BJ (cell line): ENCODE data around the gene THOC1. TPM values are rescaled to one million over a fixed set of nuclear protein-coding genes. Genes with fewer than 3 reads are reported as not detected.
"Not testable (repeated sequence)": the region's sequence is repeated elsewhere in the genome, so short reads cannot be mapped to it uniquely, and the experiment has no call there.

Source experiments
- CTCF ChIA-PET: fragments of 350-600 bp; formaldehyde crosslinking; extraction: SDS; loops from one replicate; lab custom pipeline; 2021; ENCODE audit warnings: antibody characterized with exemption, inconsistent platforms; lab: Yijun Ruan, JAX
- POLR2A ChIA-PET: fragments of 300-600 bp; sonication (Branson Sonifier 250); formaldehyde crosslinking; extraction: SDS; loops from one replicate; lab custom pipeline; 2021; ENCODE audit warnings: antibody characterized with exemption; lab: Charles Lee
- DNase-seq: peaks from one replicate; pipeline ENCODE4 v3.0.0-alpha.2; 2011; ENCODE audit warnings: low read depth
- H3K27me3 ChIP-seq: 2 replicates; pipeline ENCODE4 v1.6.0; 2011; ENCODE audit warnings: low read length; ENCODE audit not compliant: control insufficient read depth, insufficient read depth
- H3K36me3 ChIP-seq: 2 replicates; pipeline ENCODE4 v1.5.1; 2011; ENCODE audit warnings: low read length; ENCODE audit not compliant: control insufficient read depth, insufficient read depth
- H3K4me3 ChIP-seq: 2 replicates; pipeline ENCODE4 v1.5.1; 2011; ENCODE audit warnings: low read depth, mild to moderate bottlenecking, control low read depth, low read length
- polyA plus RNA-seq: library from polyadenylated mRNA; depleted of rRNA; stranded (reverse); fragments of >200 nt; gene quantifications from 2 replicates; pipeline ENCODE4 v1.2.3, GENCODE V29; 2011
- TF ChIP-seq, protein P1 (sequence below): IDR thresholded peaks from 2 replicates; pipeline ENCODE4 v1.5.1; 2011; ENCODE audit warnings: low read depth, mild to moderate bottlenecking, control low read depth, inconsistent platforms, low read length, moderate library complexity; ENCODE audit not compliant: insufficient read depth

The THOC1 gene
- polyA plus RNA-seq, 1 experiment = 8.7 TPM

DNA sequence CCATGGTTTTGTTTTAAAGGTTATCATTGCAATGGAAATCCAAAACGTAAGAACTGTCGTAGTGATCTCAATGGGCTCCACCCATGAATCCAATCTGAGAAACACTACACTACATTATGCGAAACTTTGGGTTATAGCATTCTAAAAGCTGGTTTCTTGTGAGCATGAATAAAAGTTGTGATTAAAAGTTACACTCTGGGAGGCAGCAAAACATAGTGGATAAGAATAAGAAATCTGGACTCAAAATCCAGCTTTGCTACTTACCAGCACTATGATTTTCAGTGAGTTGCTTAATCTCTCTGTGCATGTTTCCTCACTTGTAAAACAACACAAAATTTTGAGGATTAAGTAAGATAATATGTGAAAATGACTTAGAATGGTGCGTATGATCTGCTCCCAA is 25.7 kb upstream of the THOC1 start:
- ChIA-PET POLR2A (no interaction called here), CTCF (interaction anchor here (0.9 to 2.2 kb wide), 8 partner anchors 9 to 537 kb away, joined by 3 to 9 read pairs (median 6); no protein-coding TSS in a partner anchor)
- Histone ChIP-seq H3K4me3 (no peak overlapping the region), H3K27me3 (peaks cover 2% of the 10 kb centered on the region; the same call in 1 of the 2 replicates), H3K36me3 (no peaks in the 10 kb centered on the region)
- TF ChIP-seq, protein P1, sequence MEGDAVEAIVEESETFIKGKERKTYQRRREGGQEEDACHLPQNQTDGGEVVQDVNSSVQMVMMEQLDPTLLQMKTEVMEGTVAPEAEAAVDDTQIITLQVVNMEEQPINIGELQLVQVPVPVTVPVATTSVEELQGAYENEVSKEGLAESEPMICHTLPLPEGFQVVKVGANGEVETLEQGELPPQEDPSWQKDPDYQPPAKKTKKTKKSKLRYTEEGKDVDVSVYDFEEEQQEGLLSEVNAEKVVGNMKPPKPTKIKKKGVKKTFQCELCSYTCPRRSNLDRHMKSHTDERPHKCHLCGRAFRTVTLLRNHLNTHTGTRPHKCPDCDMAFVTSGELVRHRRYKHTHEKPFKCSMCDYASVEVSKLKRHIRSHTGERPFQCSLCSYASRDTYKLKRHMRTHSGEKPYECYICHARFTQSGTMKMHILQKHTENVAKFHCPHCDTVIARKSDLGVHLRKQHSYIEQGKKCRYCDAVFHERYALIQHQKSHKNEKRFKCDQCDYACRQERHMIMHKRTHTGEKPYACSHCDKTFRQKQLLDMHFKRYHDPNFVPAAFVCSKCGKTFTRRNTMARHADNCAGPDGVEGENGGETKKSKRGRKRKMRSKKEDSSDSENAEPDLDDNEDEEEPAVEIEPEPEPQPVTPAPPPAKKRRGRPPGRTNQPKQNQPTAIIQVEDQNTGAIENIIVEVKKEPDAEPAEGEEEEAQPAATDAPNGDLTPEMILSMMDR = 0 out of 2 replicates have a peak, but pooled peaks have one; percentile 7
- DNase-seq = no peak

DNA sequence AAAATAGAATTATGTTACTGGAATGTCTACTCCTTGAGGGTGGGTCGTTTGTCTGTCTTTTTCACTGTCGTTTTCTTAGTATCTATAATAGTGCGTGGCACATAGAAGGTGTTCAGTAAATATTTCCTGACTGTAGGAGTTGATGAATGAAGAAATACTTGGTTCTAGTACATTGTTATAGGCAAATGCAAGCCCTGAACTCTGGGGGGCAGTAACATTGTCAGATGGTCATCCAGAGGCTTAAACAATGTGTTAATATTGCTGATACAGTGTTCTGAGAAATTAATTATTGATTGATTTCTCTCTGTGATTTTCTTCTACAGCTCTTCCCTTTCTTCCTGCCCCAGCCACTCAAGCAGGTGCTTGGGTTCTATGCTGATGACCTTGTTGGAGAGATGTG is 24.4 kb upstream of the THOC1 start:
- no peak overlapping the region for H3K4me3 ChIP-seq
- ChIA-PET POLR2A (no interaction called here), CTCF (interaction anchor here (0.7 to 2.6 kb wide), 5 partner anchors 320 to 547 kb away, joined by 3 to 12 read pairs (median 7); no protein-coding TSS in a partner anchor)
- no peak for DNase-seq
- no peaks in the 10 kb centered on the region for H3K36me3 ChIP-seq
- no peaks in the 10 kb centered on the region; the same call in 1 of the 2 replicates for H3K27me3 ChIP-seq
- TF ChIP-seq, protein P1 = peak; percentile 39

DNA sequence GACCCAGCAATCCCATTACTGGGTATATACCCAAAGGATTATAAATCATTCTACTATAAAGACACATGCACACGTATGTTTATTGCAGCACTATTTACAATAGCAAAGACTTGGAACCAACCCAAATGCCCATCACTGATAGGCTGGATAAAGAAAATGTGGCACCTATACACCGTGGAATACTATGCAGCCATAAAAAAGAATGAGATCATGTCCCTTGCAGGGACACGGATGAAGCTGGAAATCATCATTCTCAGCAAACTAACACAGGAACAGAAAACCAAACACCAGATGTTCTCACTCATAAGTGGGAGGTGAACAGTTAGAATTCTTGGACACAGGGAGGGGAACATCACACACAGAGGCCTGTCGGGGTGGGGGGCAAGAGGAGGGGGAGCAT is 22.1 kb upstream of the THOC1 start:
- CTCF ChIA-PET = interaction anchor here (0.6 to 2.6 kb wide), 3 partner anchors 326 to 336 kb away, joined by 3 to 12 read pairs (median 8); no protein-coding TSS in a partner anchor
- H3K4me3 ChIP-seq, H3K27me3 ChIP-seq, DNase-seq, POLR2A ChIA-PET, H3K36me3 ChIP-seq: not testable (repeated sequence)

DNA sequence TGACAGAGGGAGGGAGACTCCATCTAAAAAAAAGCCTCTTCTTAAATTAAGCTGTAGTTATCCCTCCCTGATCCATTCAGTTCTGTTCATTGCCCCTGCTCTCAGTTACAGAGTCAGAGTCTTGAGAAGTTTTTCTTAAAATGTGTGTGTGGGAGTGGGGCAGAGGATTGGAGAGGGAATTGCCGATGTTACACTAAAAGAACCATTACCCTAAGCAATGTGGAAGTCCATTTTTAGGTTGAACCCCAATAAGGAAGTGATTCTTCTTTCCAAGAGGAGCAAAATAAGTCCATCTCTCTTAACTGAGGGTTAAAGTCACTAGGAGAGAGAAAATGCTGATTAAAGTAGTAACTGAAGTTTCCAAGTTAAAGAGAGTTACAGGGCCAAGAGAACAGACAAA is 21.2 kb upstream of the THOC1 start:
- Histone ChIP-seq H3K36me3 (no peaks in the 10 kb centered on the region), H3K27me3 (no peaks in the 10 kb centered on the region; the same call in 1 of the 2 replicates), H3K4me3 (no peak overlapping the region)
- DNase-seq = no peak
- TF ChIP-seq, protein P1 = no peak
- ChIA-PET CTCF (interaction anchor here (0.8 to 1.7 kb wide), 3 partner anchors 8 to 335 kb away, joined by 3 to 8 read pairs (median 4); no protein-coding TSS in a partner anchor), POLR2A (no interaction called here)

DNA sequence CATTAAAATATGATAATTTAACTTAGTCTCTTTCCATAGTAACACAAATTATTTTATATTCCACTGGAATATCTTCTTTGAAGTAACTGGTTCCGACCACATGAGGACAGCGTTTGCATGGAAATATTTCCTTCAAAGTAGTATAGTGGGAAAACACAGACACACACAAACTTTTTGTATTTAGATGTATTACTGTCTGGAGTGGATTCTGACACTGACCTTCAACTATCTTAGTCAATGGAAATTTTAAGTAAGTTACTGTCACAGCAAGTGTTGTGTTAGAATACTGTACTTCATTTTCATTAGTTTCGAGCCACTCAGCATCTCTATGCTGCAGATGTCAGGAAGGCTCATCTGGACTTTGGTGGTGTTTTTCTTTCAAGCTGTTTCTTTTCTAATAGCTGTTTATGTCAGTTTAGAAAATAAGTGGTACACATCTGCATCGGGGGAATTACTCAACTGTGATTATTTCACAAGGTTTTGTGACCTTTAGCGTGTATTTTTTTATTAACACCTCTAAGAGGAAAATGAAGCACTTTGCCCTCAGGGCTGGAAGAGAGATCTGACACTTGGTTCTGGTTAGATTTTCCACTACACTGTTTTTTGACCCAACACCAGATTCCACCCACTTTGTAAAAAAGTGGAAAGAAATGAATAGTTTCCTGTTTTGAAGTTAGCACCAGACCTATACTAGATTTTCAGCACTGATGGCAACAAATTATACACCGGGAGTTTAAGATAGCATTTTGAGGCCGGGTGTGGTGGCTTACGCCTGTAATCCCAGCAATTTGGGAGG is 18.9 kb upstream of the THOC1 start:
- no peaks in the 10 kb centered on the region for H3K27me3 ChIP-seq
- no peak for DNase-seq
- POLR2A ChIA-PET = no interaction called here
- TF ChIP-seq, protein P1 = peak; percentile 62
- CTCF ChIA-PET = interaction anchor here (0.8 to 1.4 kb wide), 11 partner anchors 11 to 339 kb away, joined by 3 to 6 read pairs (median 3); no protein-coding TSS in a partner anchor
- H3K4me3 ChIP-seq = no peak overlapping the region
- no peaks in the 10 kb centered on the region for H3K36me3 ChIP-seq
